Thyroid gland (tissue), 4 donors: ENCODE data around the gene MBNL2. TPM values are rescaled to one million over a fixed set of nuclear protein-coding genes. Genes with fewer than 3 reads are reported as not detected.

Source experiments
- DNase-seq, 2 donors: peaks; one replicate each; pipeline ENCODE4 v3.0.0-alpha.2; 2019
- H3K27ac ChIP-seq, 3 donors: fragments of 200-600 bp; sonication (generic); 1 replicate in 2 of 3; 2 replicates in 1 of 3; pipeline ENCODE4 v1.5.1; 2016 to 2019; ENCODE audit warnings: mild to moderate bottlenecking in 1 of 3, moderate library complexity in 1 of 3
- H3K27me3 ChIP-seq: fragments of 200-600 bp; sonication (generic); one replicate; pipeline ENCODE4 v1.5.1; 2019
- H3K36me3 ChIP-seq, 2 donors: fragments of 200-600 bp; sonication (generic); one replicate each; pipeline ENCODE4 v1.5.1; 2016 to 2019
- H3K4me1 ChIP-seq, 2 donors: fragments of 200-600 bp; sonication (generic); one replicate each; pipeline ENCODE4 v1.5.1; 2017 to 2019
- H3K4me3 ChIP-seq, 3 donors: fragments of 200-600 bp; sonication (generic); replicated peaks in 1 of 3; 1 replicate in 2 of 3; 2 replicates in 1 of 3; pipeline ENCODE4 v1.5.1; 2016; ENCODE audit warnings: mild to moderate bottlenecking in 1 of 3
- H3K9me3 ChIP-seq: fragments of 200-600 bp; sonication (generic); one replicate; pipeline ENCODE4 v1.5.1; 2017
- POLR2A ChIP-seq, 2 donors: fragments of 450-650 bp; IDR thresholded peaks; one replicate each; pipeline ENCODE4 v1.6.1; 2017; ENCODE audit warnings: antibody characterized with exemption in 2 of 2, mild to moderate bottlenecking in 2 of 2, moderate library complexity in 1 of 2
- WGBS, 2 donors: methylation state at CpG; one replicate each; pipeline ENCODE4 v1.1.5; 2017; 5-methylcytosine and 5-hydroxymethylcytosine counted together
- intact Hi-C: fragments of 100-400 bp; cut with DNase I; formaldehyde crosslinking; loops from one replicate; pipeline ENCODE4 v1.15.1; 2023
- total RNA-seq, 4 donors: library from RNA; depleted of rRNA; stranded (reverse); fragments of >200 nt; gene quantifications; one replicate each; pipeline ENCODE4 v1.2.3, GENCODE V29; 2016
- TF ChIP-seq, protein P1 (sequence below), 6 experiments: fragments of 200-600 bp in 3 of 6; fragments of 450-650 bp in 3 of 6; sonication (generic) in 3 of 6; IDR thresholded peaks; one replicate each; pipeline ENCODE4 v1.5.1; 2016 to 2019; ENCODE audit warnings: antibody characterized with exemption in 6 of 6, mild to moderate bottlenecking in 2 of 6, inconsistent platforms in 1 of 6, moderate library complexity in 1 of 6

The MBNL2 gene
- total RNA-seq, 4 donors from 2014 or later: 93.4 to 99.9 (median 98.3) TPM

DNA sequence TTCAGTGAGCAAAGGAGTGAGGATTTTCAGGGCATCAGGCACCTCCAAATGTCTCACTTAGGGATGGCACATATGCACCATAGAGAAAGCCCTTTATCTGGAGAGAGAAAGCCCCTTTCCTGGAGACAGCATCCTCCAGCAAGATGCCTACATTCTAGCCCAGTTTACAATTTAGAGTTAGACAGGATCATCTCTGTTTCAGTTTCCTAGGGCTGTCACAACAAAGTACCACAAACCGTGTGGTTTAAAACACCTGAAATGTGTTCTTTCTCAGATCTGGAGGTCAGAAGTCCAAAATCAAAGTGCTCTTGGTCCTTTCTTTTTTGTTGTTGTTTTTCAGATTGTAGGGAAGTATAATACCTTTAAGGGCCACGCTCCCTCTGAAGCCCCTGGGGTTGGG is 61.8 kb downstream of the MBNL2 start:
- H3K4me1 ChIP-seq: peaks cover under 1 to 9% of the 10 kb centered on the region in 2 donors
- WGBS, 2 donors: 90 to 95% methylated on average over 2 of the region's 2 CpGs

DNA sequence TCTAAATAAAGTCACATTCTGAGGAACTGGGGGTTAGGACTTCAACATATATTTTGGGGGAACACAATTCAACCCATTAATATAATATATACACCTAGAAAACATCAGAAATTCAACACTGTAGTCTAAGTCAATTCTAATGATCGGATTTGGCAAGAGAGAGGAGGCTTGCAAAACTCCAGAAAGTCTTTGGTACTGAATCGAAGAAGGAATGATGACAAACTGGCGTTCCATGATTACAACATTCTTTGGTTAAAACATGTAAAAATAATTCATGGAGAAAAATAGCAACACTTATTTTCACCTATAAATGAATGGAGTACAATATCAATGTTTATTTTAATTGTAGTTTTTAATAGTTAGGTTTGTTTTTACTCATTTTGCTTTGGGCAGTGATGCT is 62.4 kb downstream of the MBNL2 start:
- WGBS, 2 donors: 84 to 92% methylated on average over 3 of the region's 3 CpGs
- peaks cover 0 to 8% of the 10 kb centered on the region in 2 donors for H3K4me1 ChIP-seq
- intact Hi-C loops: no loop called here

More for the DNA sequence above, 61.8 kb downstream of the MBNL2 start:
- intact Hi-C loops: no loop called here
- no peak overlapping the region for H3K27ac ChIP-seq
- no peaks in the 10 kb centered on the region for H3K36me3 ChIP-seq
- no peaks in the 10 kb centered on the region for H3K9me3 ChIP-seq
- H3K4me3 ChIP-seq: no peak overlapping the region
- H3K27me3 ChIP-seq: no peaks in the 10 kb centered on the region
- DNase-seq: no peak
- TF ChIP-seq, protein P1, sequence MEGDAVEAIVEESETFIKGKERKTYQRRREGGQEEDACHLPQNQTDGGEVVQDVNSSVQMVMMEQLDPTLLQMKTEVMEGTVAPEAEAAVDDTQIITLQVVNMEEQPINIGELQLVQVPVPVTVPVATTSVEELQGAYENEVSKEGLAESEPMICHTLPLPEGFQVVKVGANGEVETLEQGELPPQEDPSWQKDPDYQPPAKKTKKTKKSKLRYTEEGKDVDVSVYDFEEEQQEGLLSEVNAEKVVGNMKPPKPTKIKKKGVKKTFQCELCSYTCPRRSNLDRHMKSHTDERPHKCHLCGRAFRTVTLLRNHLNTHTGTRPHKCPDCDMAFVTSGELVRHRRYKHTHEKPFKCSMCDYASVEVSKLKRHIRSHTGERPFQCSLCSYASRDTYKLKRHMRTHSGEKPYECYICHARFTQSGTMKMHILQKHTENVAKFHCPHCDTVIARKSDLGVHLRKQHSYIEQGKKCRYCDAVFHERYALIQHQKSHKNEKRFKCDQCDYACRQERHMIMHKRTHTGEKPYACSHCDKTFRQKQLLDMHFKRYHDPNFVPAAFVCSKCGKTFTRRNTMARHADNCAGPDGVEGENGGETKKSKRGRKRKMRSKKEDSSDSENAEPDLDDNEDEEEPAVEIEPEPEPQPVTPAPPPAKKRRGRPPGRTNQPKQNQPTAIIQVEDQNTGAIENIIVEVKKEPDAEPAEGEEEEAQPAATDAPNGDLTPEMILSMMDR (IDR thresholded peaks at IDR 0.05): no peak
- TF ChIP-seq POLR2A (IDR thresholded peaks at IDR 0.05): no peak

DNA sequence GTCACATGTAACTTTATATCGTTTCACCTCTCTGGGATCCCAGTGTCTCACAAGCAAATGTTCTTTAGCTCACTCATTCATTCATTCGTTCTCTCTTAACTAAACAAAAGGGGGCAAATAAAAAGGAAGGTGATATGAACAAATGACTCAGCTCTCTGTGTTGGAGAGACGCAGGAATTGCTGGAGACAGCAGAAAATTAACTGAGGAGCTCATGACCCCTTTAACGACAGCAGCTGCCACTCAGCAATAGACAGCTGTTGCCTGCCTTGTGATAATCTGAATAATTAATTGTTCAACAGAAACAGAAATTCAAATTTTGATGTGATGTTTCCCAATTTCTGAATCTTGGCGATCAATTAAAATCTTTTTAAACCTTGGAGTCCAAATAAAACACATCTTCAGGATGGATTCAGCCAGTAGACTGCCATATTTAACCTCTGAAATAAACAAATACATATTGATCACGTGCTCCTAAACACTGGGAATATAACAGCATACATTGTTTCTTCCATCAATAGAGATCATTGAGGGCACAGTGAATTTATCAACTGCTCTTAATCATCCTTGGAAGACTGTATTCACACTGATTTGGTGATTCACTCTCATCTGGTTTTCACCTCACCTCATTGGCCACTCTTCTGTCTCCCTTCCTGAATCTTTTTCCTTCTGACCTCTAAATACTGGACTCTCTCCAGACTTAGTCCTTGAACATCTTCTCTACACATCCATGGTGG is 63.3 kb downstream of the MBNL2 start:
- DNase-seq: no peak
- H3K4me3 ChIP-seq: no peak overlapping the region
- no peaks in the 10 kb centered on the region for H3K27me3 ChIP-seq
- no peaks in the 10 kb centered on the region for H3K9me3 ChIP-seq
- H3K36me3 ChIP-seq: no peaks in the 10 kb centered on the region
- WGBS, 2 donors: 91 to 96% methylated on average over 6 of the region's 6 CpGs
- TF ChIP-seq POLR2A (IDR thresholded peaks at IDR 0.05): no peak
- TF ChIP-seq, protein P1 (IDR thresholded peaks at IDR 0.05): no peak
- H3K27ac ChIP-seq: no peak overlapping the region
- intact Hi-C loops: no loop called here
- peaks cover 0 to 8% of the 10 kb centered on the region in 2 donors for H3K4me1 ChIP-seq

More for the DNA sequence above, 62.4 kb downstream of the MBNL2 start:
- H3K27ac ChIP-seq: no peak overlapping the region
- no peaks in the 10 kb centered on the region for H3K27me3 ChIP-seq
- TF ChIP-seq, protein P1 (IDR thresholded peaks at IDR 0.05): no peak
- no peak for TF ChIP-seq POLR2A (IDR thresholded peaks at IDR 0.05)
- no peak overlapping the region for H3K4me3 ChIP-seq
- no peak for DNase-seq
- no peaks in the 10 kb centered on the region for H3K9me3 ChIP-seq
- H3K36me3 ChIP-seq: no peaks in the 10 kb centered on the region

GRCh38 chr13:97286317-97287046 is 64.3 kb downstream of the MBNL2 start:
- Histone ChIP-seq H3K4me1 (peaks cover 0 to 8% of the 10 kb centered on the region in 2 donors), H3K4me3 (no peak overlapping the region), H3K27me3 (no peaks in the 10 kb centered on the region), H3K27ac (no peak overlapping the region), H3K9me3 (no peaks in the 10 kb centered on the region), H3K36me3 (no peaks in the 10 kb centered on the region)
- intact Hi-C loops: no loop called here
- TF ChIP-seq, protein P1 (IDR thresholded peaks at IDR 0.05): no peak
- TF ChIP-seq POLR2A (IDR thresholded peaks at IDR 0.05): no peak
- 87 to 91% methylated on average over 9 of the region's 9 CpGs for WGBS, 2 donors
- no peak for DNase-seq

DNA sequence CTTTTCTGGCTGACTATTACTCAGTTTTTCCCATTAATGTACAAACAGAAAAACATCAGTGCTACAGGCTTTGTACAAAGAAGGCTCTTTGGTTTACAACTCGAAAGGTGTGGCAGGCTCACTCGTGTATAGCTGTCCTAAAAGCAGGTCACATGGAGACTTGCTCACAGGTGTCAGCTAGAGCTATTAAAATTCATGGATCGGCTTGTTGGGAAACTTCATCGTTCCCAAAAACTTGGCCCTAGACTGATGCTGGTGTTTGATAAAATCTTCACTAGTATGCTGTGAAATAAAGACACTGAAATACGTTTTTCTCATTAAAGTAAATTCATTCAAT is 64.9 kb downstream of the MBNL2 start:
- no peaks in the 10 kb centered on the region for H3K27me3 ChIP-seq
- no peaks in the 10 kb centered on the region for H3K9me3 ChIP-seq
- no peak overlapping the region for H3K4me3 ChIP-seq
- TF ChIP-seq, protein P1 (IDR thresholded peaks at IDR 0.05): no peak
- TF ChIP-seq POLR2A (IDR thresholded peaks at IDR 0.05): no peak
- H3K27ac ChIP-seq: no peak overlapping the region
- H3K36me3 ChIP-seq: no peaks in the 10 kb centered on the region
- no peak for DNase-seq
- H3K4me1 ChIP-seq: peaks cover 0 to 8% of the 10 kb centered on the region in 2 donors
- intact Hi-C loops: no loop called here
- 86 to 88% methylated on average over 5 of the region's 5 CpGs for WGBS, 2 donors
